B cell (primary cell): ENCODE data around the gene NUCKS1. TPM values are rescaled to one million over a fixed set of nuclear protein-coding genes. Genes with fewer than 3 reads are reported as not detected.

Experiments
- ATAC-seq: fragments of 200-7000 bp; cut with Tn5 transposase; one replicate; pipeline ENCODE4 v1.10.0; 2021; ENCODE audit warnings: low read depth, mild to moderate bottlenecking, moderate number of reproducible peaks, moderate library complexity
- CTCF ChIA-PET: fragments of 350-600 bp; sonication (Branson Sonifier 250); formaldehyde crosslinking; loops from one replicate; lab custom pipeline; 2021; ENCODE audit warnings: antibody characterized with exemption, inconsistent platforms; lab: Charles Lee
- POLR2A ChIA-PET: fragments of 350-600 bp; sonication (Branson Sonifier 250); formaldehyde crosslinking; loops from one replicate; lab custom pipeline; 2021; ENCODE audit warnings: antibody characterized with exemption; lab: Charles Lee
- DNase-seq: peaks from one replicate; pipeline ENCODE4 v3.0.0; 2013
- H2AFZ ChIP-seq: 2 replicates; pipeline ENCODE4 v1.6.1; 2012; ENCODE audit warnings: mild to moderate bottlenecking, low read depth, low read length; ENCODE audit not compliant: insufficient read depth, poor library complexity, severe bottlenecking
- H3K27ac ChIP-seq, 2 donors: 1 replicate in 1 of 2; 2 replicates in 1 of 2; pipeline ENCODE4 v1.5.1; 2012 to 2013; ENCODE audit warnings: low read length in 2 of 2, mild to moderate bottlenecking in 2 of 2, moderate library complexity in 1 of 2
- H3K27me3 ChIP-seq, 4 experiments: fragments of 200-600 bp in 1 of 4; sonication (generic) in 1 of 4; replicated peaks in 1 of 4; 1 replicate in 2 of 4; 2 replicates in 2 of 4; pipeline versions ENCODE4 v1.6.1 to v1.7.0; 2013 to 2016; ENCODE audit warnings: low read length in 3 of 4, mild to moderate bottlenecking in 2 of 4, mixed read lengths in 1 of 4, moderate library complexity in 1 of 4; ENCODE audit not compliant: insufficient read depth in 4 of 4, control insufficient read depth in 3 of 4; ENCODE audit errors: control extremely low read depth in 1 of 4
- H3K36me3 ChIP-seq, 2 experiments: replicated peaks in 1 of 2; 1 replicate in 1 of 2; 2 replicates in 1 of 2; pipeline versions ENCODE4 v1.6.1 to v1.7.1; 2013; ENCODE audit warnings: low read length in 1 of 2; ENCODE audit not compliant: insufficient read depth in 2 of 2, control insufficient read depth in 1 of 2; ENCODE audit errors: control extremely low read depth in 1 of 2, extremely low read depth in 1 of 2
- H3K4me1 ChIP-seq, 2 donors: fragments of 200-600 bp in 1 of 2; sonication (generic) in 1 of 2; 1 replicate in 1 of 2; 2 replicates in 1 of 2; pipeline versions ENCODE4 v1.5.1 to v1.6.1; 2013 to 2017; ENCODE audit warnings: low read length in 2 of 2; ENCODE audit not compliant: control insufficient read depth in 2 of 2, insufficient read depth in 2 of 2
- H3K4me2 ChIP-seq: replicated peaks from 2 replicates; pipeline ENCODE3; 2012; ENCODE audit warnings: mild to moderate bottlenecking, low read depth, low read length; ENCODE audit not compliant: poor library complexity, severe bottlenecking
- H3K4me3 ChIP-seq, 5 experiments: fragments of 200-600 bp in 1 of 5; sonication (generic) in 1 of 5; 1 replicate in 3 of 5; 2 replicates in 2 of 5; pipeline versions ENCODE4 v1.5.1 to v1.7.0; 2011 to 2016; ENCODE audit warnings: low read length in 4 of 5, mild to moderate bottlenecking in 4 of 5, low read depth in 2 of 5, control low read depth in 1 of 5, moderate library complexity in 1 of 5; ENCODE audit not compliant: insufficient read depth in 1 of 5; ENCODE audit errors: control extremely low read depth in 1 of 5, extremely low read depth in 1 of 5
- H3K79me2 ChIP-seq: fragments of 200-600 bp; sonication (generic); one replicate; pipeline ENCODE4 v1.6.0; 2016; ENCODE audit warnings: low read length; ENCODE audit not compliant: control insufficient read depth, insufficient read depth
- H3K9ac ChIP-seq: fragments of 200-600 bp; sonication (generic); 2 replicates; pipeline ENCODE4 v1.6.1; 2017; ENCODE audit warnings: mild to moderate bottlenecking, low read length, moderate library complexity
- H3K9me3 ChIP-seq, 3 donors: one replicate each; pipeline versions ENCODE4 v1.6.1 to v1.7.1; 2013; ENCODE audit warnings: low read length in 2 of 3; ENCODE audit not compliant: control insufficient read depth in 2 of 3, insufficient read depth in 1 of 3; ENCODE audit errors: control extremely low read depth in 1 of 3
- H4K20me1 ChIP-seq: 2 replicates; pipeline ENCODE4 v1.6.0; 2012; ENCODE audit warnings: mild to moderate bottlenecking, low read length; ENCODE audit not compliant: insufficient read depth, control insufficient read depth, poor library complexity, severe bottlenecking
- H3K27ac Mint-ChIP-seq: one replicate; pipeline ENCODE4 v1.8.0; 2021; ENCODE audit warnings: mixed read lengths
- H3K27me3 Mint-ChIP-seq: one replicate; pipeline ENCODE4 v1.8.0; 2021; ENCODE audit warnings: mixed read lengths
- H3K4me1 Mint-ChIP-seq: one replicate; pipeline ENCODE4 v1.8.0; 2021; ENCODE audit warnings: mixed read lengths
- H3K4me3 Mint-ChIP-seq: one replicate; pipeline ENCODE4 v1.8.0; 2021; ENCODE audit warnings: mixed read lengths
- H3K9me3 Mint-ChIP-seq: one replicate; pipeline ENCODE4 v1.8.0; 2022; ENCODE audit warnings: mixed read lengths; ENCODE audit not compliant: insufficient read depth
- CTCF ChIP-seq: fragments of 200-600 bp; IDR thresholded peaks from one replicate; pipeline ENCODE4 v1.8.0; 2022; ENCODE audit warnings: antibody characterized with exemption, mild to moderate bottlenecking
- EZH2 ChIP-seq: IDR thresholded peaks from 2 replicates; pipeline ENCODE4 v1.6.1; 2012; ENCODE audit warnings: borderline replicate concordance, low read depth, mild to moderate bottlenecking, moderate library complexity, low read length; ENCODE audit not compliant: insufficient read depth, poor library complexity, severe bottlenecking
- WGBS: methylation state at CpG from one replicate; pipeline ENCODE4 v1.1.5; 2013; ENCODE audit warnings: missing lambda C conversion rate; ENCODE audit not compliant: insufficient coverage; 5-methylcytosine and 5-hydroxymethylcytosine counted together
- intact Hi-C: fragments of 100-400 bp; cut with micrococcal nuclease; formaldehyde crosslinking; loops from one replicate; pipeline ENCODE4 v1.10.0; 2022
- polyA plus RNA-seq: library from polyadenylated mRNA; depleted of rRNA; stranded (reverse); fragments of >200 nt; gene quantifications from 2 replicates; pipeline ENCODE4 v1.2.3, GENCODE V29; 2012
- total RNA-seq, 2 donors: library from RNA; stranded (reverse); fragments of 120-200 nt in 1 of 2; gene quantifications; 1 replicate in 1 of 2; 2 replicates in 1 of 2; pipeline versions ENCODE4 v1.2.3 to v1.2.4, GENCODE V29; 2013 to 2022

NUCKS1 gene
- total and polyA plus RNA-seq, 2 donors (not counting 1 experiment from before 2014, with no cell fraction given) = 6.5 to 90.1 TPM

DNA sequence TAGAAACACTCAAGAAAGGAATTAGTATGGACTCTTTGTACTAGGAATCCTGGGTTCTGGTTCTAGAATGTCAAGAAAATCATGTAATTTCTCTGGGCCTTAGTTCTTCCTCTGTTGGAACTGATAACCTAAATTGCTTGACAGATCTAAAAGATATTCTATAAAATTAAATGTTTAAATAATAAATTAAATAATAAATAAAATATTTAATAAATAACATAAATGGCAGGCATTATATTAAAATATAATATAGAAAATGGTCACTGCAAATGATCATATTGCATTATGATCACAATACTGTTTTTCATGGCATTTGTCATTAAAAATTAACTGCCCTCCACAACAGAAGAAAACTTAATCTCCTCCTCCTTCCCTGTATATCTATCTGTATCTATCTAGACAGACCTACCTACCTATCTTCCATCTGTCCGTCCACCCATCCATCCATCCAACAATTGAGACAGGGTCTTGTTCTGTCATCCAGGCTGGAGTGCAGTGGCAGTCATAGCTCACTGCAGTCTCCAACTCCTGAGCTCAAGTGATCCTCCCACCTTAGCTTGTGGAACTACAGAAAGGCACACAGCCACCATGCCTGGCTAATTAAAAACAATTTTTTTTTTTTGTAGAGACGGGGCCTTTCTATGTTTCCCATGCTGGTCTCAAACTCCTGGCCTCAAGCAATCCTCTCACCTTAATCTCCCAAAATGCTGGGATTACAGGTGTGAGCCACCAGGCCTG is 16.4 kb downstream of the NUCKS1 start:
- H2AFZ ChIP-seq = no peak overlapping the region
- ATAC-seq = no peak
- DNase-seq = no peak
- H3K9ac ChIP-seq = no peak overlapping the region
- no peak overlapping the region for H3K4me3 Mint-ChIP-seq
- intact Hi-C loops = no loop called here
- H3K36me3 ChIP-seq = peaks cover 3 to 8% of the 10 kb centered on the region in 2 experiments
- 100% methylated on average over 1 of the region's 2 CpGs for WGBS
- no peaks in the 10 kb centered on the region for H3K27me3 ChIP-seq
- H3K4me2 ChIP-seq = no peak overlapping the region
- no peak for TF ChIP-seq EZH2
- TF ChIP-seq CTCF = no peak
- no peaks in the 10 kb centered on the region for H3K27me3 Mint-ChIP-seq
- no peaks in the 10 kb centered on the region for H3K4me1 ChIP-seq
- no peaks in the 10 kb centered on the region for H3K9me3 ChIP-seq
- no peak overlapping the region for H3K4me3 ChIP-seq
- peaks cover 19% of the 10 kb centered on the region for H3K4me1 Mint-ChIP-seq
- no peak overlapping the region for H3K27ac ChIP-seq
- H3K79me2 ChIP-seq = peaks cover 84% of the 10 kb centered on the region
- H4K20me1 ChIP-seq = peaks cover 35% of the 10 kb centered on the region
- H3K9me3 Mint-ChIP-seq = no peaks in the 10 kb centered on the region
- POLR2A ChIA-PET = no interaction called here
- H3K27ac Mint-ChIP-seq = no peak overlapping the region
- CTCF ChIA-PET = interaction anchor here (1.0 to 4.8 kb wide), 2 partner anchors 11 to 23 kb away, joined by 3 to 23 read pairs; no protein-coding TSS in a partner anchor

DNA sequence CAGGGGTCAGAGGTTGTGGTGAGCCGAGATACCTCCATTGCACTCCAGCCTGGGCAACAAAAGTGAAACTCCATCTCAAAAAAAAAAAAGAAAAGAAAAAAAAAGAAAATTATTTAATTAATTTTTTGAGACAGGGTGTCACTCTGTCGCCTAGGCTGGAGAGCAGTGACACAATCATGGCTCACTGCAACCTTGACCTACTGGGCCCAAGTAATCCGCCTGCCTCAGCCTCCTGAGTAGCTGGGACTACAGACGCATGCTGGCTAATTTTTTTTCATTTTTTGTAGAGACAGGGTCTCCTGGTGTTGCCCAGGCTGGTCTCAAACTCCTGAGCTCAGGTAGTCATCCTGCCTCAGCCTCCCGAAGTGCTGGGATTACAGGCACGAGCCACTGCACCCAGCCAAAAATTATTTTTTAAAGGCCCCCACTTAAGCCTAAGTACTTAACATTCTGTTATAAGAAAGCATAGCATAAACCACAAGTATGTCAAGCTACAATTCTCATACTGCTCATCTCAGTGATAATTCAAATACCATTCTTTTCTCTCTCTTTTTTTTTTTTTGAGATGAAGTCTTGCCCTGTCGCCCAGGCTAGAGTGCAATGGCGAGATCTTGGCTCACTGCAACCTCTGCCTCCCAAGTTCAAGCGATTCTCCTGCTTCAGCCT is 19.9 kb downstream of the NUCKS1 start:
- 99% methylated on average over 6 of the region's 9 CpGs for WGBS
- no peak overlapping the region for H3K27ac Mint-ChIP-seq
- H3K4me1 Mint-ChIP-seq = peaks cover 9% of the 10 kb centered on the region

More for the DNA sequence above, 19.9 kb downstream of the NUCKS1 start:
- CTCF ChIA-PET = interaction anchor here (0.5 to 4.8 kb wide), 7 partner anchors 15 to 173 kb away, joined by 3 to 23 read pairs (median 4); no protein-coding TSS in a partner anchor
- Mint-ChIP-seq H3K9me3 (no peaks in the 10 kb centered on the region), H3K27me3 (no peaks in the 10 kb centered on the region), H3K4me3 (no peak overlapping the region)
- Histone ChIP-seq H3K27me3 (no peaks in the 10 kb centered on the region), H3K36me3 (peaks cover 5 to 20% of the 10 kb centered on the region in 2 experiments), H3K27ac (no peak overlapping the region), H3K4me1 (no peaks in the 10 kb centered on the region), H3K9ac (no peak overlapping the region), H2AFZ (no peak overlapping the region), H3K9me3 (no peaks in the 10 kb centered on the region), H3K79me2 (peaks cover 84% of the 10 kb centered on the region), H3K4me2 (no peak overlapping the region), H3K4me3 (no peak overlapping the region), H4K20me1 (peaks cover 14% of the 10 kb centered on the region)
- intact Hi-C loops = no loop called here
- TF ChIP-seq CTCF (no peak), EZH2 (no peak)
- DNase-seq (no peak), ATAC-seq (no peak)
- POLR2A ChIA-PET = interaction anchor here (0.6 kb wide), 1 partner anchor 84 kb away, joined by 3 read pairs; no protein-coding TSS in a partner anchor
